NOMO-1 treated with dmso at 0.1 percent for 144 hours (cell line): ENCODE data around the gene MUL1.

Source experiments
- DNase-seq: peaks from one replicate; lab custom pipeline; 2025; ENCODE audit not compliant: unreplicated experiment; lab: John Stamatoyannopoulos, UW

The MUL1 gene

DNA sequence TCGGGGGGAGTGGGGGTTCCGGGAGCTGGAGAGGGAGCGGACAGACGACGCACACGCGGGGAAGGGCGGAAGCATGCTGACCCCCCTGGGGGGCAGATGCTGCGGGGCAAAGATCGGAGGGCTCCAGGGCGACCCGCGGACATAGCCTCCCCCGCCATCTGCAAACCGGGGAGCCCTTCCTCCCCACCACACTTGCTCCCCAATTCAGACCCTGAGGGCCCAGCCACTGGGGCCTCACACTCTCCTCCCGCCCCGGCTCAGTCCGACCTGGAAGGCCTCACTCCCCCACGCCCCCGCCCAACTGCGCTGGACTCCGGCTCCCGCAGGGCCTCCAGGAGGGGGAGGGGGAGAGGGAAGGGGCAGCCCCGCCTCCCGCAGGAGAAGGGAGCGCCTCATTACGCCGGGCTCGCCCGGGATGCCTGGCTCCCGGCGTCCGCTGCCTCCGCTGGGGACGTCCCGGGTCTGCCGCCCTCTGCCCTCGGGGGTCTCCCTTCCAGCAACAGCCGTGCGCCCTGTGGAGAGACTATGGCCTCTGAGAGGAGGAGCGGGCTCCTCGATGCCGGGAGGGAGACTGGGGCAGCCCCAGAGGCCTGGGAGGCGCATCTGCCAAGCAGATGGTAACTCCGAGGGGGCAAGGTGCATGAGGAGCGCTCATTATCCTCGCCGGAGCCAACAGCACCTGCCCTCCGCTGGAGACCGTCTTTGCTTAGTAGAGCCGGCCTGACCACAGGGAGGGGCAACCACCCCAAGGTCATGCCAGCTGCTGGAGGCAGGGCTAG is 21.3 kb downstream of the MUL1 start:
- DNase-seq: no peak

DNA sequence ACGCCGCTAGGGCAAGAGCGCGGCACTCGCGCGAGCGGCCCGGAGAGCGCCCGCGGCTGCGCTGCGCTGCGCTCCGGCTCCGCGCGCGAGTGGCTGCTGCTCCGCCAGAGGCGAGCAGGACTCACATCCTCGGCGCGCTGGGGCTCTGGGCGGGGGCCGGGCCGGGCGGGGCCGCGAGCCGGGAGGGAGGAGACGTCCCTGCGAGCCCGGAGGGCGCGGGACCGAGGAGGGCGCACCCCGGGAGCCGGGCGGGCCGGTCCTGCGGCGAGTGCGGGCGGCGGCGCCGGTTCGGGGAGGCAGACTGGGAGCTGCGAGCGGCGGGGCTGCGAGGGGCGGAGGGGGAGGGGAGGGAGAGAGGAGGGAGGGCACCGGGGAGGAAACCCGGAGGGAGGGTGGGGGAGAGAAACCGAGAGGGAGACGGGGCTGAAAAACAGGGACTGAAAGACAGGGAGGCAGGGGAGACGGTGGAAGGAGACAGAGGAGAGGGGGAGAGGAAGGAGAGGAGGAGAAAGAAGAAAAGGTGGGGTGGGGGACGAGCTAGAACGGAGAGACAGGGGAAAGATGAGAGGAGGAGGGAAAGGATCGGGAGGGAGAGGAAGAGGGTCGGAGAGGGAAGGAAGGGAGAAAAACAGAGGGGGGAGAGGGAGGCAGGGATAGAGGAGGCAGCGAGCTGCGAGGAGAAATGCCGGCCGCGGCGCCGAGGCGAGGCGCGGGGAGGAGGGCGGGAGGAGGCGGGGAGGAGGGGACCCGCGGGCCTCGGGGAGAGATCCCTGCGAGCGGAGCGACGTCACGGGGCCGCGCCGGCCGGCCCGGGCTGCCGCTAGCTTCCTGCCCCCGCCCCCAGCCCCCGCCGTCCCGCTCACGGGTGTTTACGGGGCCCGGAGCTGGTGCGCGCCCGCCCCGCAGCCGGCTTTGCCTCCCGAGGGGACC is 22.2 kb downstream of the MUL1 start, which contains the start of gene CAMK2N1:
TSS of gene CAMK2N1 (minus strand) at position 684 of the 930 bp plus-strand sequence. CDS start 831 bp downstream, outside the sequence.
- DNase-seq: no peak

DNA sequence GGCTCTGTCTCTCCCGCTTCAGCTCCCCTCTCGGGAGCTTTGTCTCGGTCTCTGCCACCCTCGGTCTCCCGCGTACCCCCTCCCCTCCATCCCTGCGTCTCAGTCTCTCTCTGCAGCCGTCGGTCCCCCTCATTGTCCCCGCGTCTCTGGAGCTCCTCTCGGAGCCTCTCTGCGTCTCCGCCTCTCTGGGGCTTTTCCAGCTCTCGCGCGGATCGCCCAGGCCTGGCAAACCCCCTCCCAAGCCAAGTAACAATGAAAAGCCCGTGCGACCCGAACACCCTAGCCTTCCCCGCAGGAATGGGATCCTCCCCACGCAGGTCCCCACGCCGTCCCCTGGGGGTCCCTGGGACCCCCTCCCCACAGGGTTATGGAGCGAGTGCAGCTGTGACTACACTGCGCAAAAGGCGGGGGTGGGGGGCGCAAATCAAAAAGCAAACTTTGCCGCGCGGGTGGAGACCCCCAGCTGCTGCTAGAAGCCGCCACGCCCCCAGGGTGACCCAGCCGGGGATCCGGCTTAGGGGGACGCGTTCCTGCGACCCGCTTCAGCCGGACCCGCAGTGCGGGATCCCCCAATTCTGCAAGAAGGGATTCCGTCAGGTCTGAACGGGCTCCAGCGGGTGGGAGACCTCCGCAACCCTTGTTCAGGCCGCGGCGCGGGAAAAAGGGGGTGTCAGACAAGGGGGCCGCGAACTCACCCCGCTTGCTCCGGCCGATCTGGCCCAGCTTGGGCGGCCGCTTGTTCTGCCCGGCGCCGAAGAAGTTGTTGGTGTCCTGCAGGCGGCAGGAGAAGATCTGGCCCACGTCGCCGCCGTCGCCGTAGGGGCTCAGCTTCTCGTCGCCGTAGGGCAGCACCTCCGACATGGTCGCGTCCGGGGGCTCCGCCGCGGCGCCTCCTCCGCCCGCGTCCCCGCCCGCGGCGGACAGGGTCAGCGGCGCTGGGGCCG is 23.2 kb downstream of the MUL1 start:
- no peak for DNase-seq

DNA sequence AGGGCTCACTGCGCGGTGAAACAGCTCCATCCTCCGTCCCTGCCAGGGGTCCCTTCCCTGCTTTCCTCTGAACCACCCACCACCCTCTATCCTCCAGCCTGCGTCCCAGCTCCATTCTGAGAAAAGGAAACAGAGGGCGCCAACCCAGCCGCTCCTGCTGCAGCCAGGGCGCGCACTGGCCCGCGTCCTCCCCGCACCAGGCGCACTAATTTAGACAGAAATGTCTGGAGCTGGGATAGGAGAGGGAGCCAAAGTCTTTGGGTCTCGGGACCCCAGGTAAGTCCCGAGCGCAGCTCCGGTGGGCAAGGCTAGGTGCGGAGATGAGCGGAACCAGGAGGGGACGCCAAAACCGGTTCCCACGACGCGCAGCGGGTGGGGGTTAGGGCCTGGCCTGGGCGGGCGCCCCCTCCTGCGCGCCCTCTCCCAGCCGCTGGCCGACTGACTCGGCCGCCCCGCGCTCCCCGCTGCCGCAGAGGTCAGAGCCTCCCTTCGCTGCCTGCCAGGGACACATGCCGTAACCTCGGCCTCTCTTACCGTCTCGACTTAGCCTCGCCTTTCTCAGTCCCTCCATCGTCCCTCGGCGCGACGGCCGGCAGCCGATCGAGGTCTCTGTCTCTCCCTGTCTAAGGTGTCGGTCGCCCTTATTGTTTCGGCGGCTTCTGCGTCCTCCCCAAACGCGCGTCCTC is 24.0 kb downstream of the MUL1 start:
- no peak for DNase-seq

DNA sequence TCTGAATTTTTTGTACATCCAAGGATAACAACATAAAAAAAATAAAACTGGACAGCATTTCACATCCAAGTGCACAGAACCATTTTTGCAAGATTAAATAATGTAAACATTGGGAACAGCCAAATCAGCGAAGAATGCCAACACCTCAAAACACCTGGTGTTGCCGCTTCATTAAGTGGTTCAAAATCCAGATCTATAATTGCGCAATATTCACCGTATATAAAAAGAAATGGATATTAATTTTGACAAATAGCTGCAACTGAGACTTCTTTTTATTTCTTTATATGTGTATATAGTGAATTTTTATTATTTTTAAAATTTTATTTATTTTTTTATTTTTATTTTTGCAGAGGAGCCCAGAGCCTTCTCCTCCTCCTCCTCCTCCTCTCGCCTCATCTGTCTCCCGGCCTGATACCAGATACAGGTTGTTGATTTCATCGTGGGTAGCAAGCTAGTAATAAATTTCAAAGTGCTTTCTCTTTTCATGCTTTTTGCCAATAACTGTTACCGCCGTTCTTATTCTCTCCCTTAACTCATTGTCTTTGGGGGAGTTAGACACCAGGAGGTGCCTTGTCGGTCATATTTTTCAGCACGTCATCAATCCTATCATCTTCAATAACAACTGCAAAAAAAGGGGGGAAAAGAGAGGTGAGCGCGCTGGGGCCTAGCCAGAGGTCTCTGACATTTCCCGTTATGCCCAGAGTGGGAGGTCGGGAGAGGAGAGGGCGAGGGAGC is 24.7 kb downstream of the MUL1 start:
- no peak for DNase-seq

DNA sequence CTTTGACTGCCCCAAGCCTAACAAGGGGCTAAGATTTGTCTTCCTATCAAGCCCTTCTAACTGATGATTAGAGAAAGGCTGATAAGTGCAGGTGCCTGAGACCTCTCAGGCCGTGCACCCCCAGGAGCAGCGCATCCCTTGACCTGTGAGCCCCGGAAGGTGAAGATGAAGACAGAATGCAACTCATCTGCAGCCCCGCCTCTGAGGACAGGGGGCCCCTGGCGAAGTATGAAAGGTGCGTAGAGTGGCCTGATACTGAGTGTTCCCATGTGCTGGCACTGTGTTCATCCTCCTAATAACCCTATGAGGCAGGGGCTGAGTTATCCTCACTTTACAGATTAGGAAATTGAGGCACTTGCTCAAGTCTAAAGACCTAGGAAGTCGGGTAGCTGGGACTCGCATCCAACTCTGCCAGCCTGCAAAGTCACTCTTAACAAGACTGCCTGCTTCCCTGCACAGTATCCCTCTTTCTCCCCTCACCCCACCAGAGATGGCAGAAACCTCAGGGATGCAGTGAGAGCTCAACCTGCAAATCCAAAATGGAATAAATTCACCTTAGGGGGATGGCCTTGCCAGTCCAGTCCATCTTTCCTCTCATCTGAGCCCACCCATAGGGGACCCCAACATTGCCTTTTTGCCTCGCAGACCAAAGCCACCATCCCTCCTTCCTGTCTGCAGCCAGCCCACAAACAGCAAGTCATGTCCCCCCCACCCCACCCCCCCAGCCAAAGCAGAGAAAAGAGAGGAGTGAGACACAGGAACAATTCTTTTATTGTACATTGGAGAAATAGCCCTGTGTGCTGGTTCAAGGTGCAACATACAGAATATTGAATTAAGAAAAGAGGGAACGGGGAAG is 26.1 kb downstream of the MUL1 start:
- DNase-seq: no peak

DNA sequence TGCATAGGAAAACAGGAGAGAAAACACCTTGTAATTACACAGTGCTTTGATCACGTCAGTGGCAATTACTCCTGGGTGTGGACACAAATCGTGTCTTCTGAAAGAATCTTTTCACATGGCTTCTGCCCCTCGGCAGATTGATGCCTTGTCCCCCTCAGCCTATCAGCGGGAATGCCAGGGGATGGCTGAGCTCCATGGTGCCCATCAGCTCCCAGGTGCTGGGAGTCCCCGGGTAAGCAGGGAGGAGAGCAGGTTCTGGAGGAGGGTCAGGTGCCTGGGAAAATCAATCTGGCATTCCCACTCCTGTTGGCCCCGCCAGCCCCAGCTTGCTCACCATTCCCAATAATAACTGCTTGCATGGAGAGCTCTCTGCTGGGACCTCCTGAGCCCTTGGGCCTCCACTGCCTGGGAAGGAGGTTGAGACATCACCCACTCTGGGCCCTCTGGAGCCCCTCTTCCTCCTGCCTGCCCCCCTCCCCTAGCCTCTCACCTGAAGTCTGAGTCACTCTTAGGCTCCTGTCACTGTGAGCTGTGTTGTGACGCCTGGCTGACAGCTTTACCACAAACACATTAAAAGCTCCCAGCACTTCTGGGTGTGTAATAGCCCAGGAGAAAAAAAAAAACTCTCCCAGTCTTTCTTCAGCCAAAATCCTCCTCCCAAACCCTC is 26.9 kb downstream of the MUL1 start:
- DNase-seq: no peak

DNA sequence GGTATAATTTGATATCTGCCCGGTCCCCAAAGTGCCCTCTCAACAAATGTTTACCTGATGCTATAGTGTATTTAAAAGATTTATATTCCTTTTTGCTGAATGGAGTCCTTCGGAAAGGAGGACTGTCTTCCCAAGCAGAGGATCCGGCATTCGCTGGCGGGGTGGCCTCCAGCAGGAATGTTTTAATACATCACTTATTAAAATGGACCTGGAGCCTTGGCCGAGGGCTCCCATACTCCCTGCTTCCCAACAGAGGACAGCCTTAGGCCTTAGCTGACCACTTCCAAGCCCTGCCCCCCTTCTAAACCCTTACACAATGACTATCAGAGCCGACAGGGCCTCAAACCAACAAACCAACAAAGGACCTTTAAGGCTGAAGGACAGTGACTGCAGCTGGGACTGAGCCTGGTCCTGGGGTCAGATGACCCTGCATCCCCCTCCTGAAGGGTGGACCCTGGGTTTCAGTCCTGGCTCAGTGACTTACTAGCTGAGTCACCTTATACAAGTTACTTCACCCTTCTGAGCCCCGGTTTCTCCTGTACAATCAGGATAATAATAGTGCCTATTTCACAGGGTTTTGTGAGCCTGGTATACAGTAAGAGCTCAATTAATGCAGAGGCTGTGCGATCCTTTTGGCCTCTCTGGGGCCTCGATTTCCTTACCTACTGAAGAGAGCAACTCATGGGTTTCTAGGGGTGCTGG is 27.6 kb downstream of the MUL1 start:
- DNase-seq: no peak

DNA sequence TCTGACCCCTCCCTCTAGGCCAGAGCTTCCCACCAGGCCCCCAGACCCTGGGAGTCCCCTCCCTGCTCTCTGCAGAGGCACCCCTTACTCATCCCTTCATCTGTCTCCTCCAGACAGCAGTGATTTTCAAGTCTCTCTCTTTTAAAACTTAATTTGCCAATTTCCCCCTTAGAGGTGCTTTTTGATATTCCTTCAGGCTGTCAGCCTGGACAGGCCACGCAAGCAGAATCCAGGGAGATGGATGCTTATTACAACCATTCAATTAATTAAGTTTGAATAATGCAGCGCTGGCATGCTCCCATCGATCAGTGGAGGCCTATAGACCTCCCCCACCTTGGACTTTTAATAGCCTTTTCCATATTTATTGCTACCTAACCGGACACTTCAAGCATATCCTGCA is 28.1 kb downstream of the MUL1 start:
- DNase-seq: no peak

DNA sequence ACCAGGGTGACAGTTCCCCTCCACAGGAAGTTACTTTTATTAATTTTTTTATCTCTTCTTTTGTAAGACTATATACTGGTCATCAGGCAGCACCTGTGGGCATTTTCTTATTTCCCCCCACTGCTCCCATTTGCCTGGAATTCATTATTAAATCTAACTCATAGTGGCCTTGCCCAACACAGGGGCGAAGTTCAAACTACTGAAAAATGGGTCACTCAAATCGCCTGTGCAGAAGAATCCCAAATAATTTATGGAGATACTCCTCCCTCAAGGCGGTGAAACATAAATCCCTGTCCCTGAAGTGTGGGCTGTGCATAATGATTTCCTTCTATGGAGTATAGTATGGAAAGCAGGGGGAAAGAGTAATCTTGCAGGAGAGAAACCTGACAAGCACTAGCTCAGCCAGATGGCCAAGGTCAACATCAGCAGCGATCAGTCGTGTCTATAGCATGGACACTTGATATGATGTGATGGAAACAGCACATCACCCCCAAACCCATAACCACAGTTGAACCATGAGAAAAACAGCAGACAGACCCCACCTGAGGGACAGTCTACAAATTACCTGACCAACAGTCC is 29.8 kb downstream of the MUL1 start:
- no peak for DNase-seq

DNA sequence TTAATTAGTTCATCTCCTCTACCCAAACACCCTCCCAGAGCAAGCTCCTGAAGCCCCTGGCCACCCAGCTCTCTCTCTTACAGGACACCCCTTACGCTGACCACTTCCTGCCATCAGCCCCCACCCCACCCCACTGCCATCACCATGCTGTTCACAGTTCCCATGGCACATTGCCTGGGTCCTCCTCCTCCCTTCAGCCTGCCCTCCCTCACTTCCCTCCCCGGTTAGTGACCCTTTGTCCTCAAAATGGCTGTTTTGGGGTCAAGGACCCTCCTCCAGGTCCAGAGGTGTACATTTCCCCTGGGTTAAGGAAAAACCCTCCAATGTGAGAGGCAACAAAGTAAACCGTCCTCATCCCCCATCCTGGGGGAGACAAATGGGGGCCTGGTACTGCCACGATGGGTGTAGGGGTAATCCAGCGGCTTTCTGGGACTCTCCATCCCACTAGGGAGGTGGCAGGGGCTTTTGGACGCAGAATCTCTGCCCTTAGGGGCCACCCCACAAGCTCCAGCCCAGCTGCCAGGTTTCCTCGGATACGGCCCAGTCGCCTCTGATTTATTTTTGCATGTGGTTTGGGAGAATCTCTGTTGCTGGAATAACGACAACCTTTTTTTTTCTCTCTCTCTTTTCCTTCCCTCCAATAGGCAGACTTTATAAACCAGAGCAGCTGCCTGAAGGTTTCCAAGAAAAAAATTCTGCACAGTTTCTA is 30.4 kb downstream of the MUL1 start:
- no peak for DNase-seq

DNA sequence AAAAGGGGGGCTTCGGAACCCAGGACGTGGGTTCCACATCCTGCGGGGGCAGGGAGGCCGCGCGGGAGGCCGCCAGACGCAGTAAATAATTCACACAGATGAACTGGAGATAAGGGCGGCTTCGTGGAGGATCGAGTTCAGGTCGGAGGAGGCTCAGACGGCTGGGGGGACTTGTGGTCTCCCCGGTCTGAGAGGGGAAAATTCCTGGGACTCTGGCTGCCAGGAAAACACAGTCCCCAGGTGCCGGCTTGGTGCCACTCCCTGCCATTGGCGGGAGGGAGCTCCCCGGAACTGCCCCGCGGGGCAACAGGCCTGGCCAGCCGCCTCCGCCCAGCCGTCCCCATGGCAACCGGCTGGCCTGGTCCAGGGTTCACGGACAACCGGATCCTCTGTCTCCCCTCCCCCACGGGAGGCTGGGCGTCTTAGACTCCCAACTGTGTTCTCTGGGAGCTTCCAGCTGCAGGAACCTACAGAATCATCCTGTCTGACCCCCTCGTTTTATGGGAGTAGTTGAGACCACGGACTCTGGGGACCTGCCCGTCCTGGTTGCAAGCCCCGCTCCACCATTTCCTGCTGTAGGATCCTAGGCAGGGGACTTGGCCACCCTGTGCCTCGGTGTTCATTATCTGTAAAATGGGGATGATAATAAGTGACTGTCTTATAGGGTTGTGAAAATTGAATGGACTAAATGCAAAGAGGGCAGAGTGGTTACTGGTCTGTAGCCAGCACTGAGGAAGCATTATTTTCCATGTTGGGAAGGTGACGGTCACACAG is 31.5 kb downstream of the MUL1 start:
- DNase-seq: no peak

DNA sequence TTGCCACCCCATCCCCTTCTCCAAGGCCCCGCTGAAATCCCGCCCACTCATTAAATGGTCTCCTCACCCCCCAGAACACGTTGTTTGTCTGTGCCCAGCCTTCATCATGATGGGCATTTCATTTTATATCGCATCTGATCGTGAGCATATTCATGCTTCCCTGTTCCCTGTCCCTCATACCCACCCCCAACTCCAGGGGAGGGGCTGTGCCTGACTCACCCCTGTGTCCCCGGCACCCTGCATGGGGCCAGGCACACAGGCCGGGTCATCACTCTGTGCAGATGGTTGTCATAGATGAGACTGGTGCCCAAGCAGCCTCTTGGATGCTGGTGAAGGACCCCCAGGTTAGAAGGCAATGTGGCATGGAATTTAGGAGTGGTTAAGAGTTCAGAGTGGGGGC is 33.0 kb downstream of the MUL1 start:
- no peak for DNase-seq

DNA sequence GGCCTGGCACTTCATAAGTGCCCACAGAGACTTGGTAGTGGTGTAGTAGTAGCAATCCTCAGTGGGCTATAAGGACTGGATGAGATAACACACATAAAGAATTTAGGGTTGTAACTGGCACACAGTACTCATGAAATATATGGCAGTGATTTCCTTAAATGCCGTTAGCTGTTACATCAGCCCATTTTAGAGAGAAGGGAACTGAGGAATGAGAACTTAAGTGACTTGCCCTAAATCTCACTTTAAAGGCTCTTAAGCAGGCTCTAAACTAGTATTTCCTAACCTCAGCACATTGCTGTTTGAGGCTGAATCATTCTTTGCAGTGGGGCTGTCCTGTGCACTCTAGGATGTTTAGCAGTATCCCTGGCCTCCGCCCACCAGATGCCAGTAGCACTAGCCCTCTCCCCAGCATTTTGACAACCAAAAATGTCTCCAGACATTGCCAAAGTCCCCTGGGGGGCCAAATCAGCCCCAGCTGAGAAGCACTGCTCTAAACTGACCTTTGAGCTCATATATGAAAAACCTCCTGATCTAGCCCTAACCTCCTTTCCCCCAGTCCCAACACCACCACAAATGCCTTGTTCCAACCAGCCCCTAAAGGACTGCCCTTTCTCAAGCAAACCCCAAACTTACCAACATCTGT is 33.5 kb downstream of the MUL1 start:
- no peak for DNase-seq

DNA sequence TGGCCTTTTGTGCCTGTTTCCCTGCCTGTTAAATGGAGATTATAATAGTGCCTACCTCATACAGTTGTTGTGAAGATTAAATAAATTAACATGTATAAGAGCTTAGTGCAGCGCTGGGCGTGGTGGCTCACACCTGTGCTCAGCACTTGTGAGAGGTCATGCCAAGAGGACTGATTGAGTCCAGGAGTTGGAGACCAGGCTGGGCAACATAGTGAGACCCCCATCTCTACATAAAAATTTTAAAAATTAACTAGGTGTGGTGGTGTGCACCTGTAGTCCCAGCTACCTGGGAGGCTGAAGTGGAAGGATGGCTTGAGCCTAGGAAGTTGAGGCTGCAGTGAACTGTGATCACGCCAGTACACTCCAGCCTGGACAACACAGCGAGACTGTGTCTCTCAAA is 34.1 kb downstream of the MUL1 start:
- DNase-seq: no peak
